Islet precursor cell (in vitro differentiated cells): ENCODE results near the gene TRIM29.

Experiments
- DNase-seq: peaks from one replicate; pipeline ENCODE4 v3.0.0-alpha.2; 2018

TRIM29 gene

GRCh38 chr11:120096369-120097191 lies 41.3 kb downstream of the TRIM29 start:
- DNase-seq, result peak; percentile 79

- no peak for DNase-seq
These were observed 42.4 kb downstream of the TRIM29 start for GRCh38 chr11:120095516-120095915.

- no peak for DNase-seq
These were observed 46.2 kb downstream of the TRIM29 start for GRCh38 chr11:120091701-120092100.

GRCh38 chr11:120091121-120091520 lies 46.8 kb downstream of the TRIM29 start:
- DNase-seq, result no peak

- DNase-seq, result no peak
These were observed 47.5 kb downstream of the TRIM29 start for GRCh38 chr11:120090411-120090810.

GRCh38 chr11:120089036-120090001 lies 48.6 kb downstream of the TRIM29 start:
- no peak for DNase-seq

GRCh38 chr11:120088056-120088455 lies 49.9 kb downstream of the TRIM29 start:
- no peak for DNase-seq

- no peak for DNase-seq
These were observed 51.3 kb downstream of the TRIM29 start for GRCh38 chr11:120086651-120087050.

GRCh38 chr11:120079750-120080610 lies 57.9 kb downstream of the TRIM29 start:
- no peak for DNase-seq

GRCh38 chr11:120078397-120078796 lies 59.5 kb downstream of the TRIM29 start:
- no peak for DNase-seq

GRCh38 chr11:120074076-120074475 lies 63.8 kb downstream of the TRIM29 start:
- no peak for DNase-seq

GRCh38 chr11:120073196-120073595 lies 64.7 kb downstream of the TRIM29 start:
- no peak for DNase-seq

- DNase-seq, result peak; percentile 71
These were observed 69.8 kb downstream of the TRIM29 start for GRCh38 chr11:120068114-120068573.

- DNase-seq, result peak; percentile 32
These were observed 70.3 kb downstream of the TRIM29 start for GRCh38 chr11:120067438-120068113.

- peak; percentile 29 for DNase-seq
These were observed 71.0 kb downstream of the TRIM29 start for GRCh38 chr11:120066738-120067437.

- peak; percentile 42 for DNase-seq
These were observed 72.0 kb downstream of the TRIM29 start for GRCh38 chr11:120065876-120066275.

GRCh38 chr11:120065176-120065575 lies 72.7 kb downstream of the TRIM29 start:
- DNase-seq, result peak; percentile 51

- peak; percentile 30 for DNase-seq
These were observed 73.6 kb downstream of the TRIM29 start for GRCh38 chr11:120064341-120064740.

GRCh38 chr11:120063686-120064340 lies 74.1 kb downstream of the TRIM29 start:
- peak; percentile 43 for DNase-seq

GRCh38 chr11:120062561-120062930 lies 75.4 kb downstream of the TRIM29 start:
- no peak for DNase-seq
